OCI-LY7 (cell line): Measurements from ENCODE around the gene ANXA7. TPM values are rescaled to one million over a fixed set of nuclear protein-coding genes. Genes with fewer than 3 reads are reported as not detected.

Source experiments
- BruUV-seq: library from RNA; stranded (reverse); fragments of 400-500 nt; replicated peaks from 2 replicates; lab custom pipeline; 2021; lab: Mats Ljungman, UMichigan
- CTCF ChIA-PET: fragments of 300-600 bp; sonication (Branson Sonifier 250); formaldehyde crosslinking; loops from one replicate; lab custom pipeline; 2022; ENCODE audit warnings: antibody characterized with exemption; ENCODE audit not compliant: unreplicated experiment; lab: Charles Lee
- POLR2A ChIA-PET: fragments of 300-600 bp; sonication (Branson Sonifier 250); formaldehyde crosslinking; loops from one replicate; lab custom pipeline; 2022; ENCODE audit warnings: antibody characterized with exemption; lab: Charles Lee
- DNase-seq: peaks from one replicate; pipeline ENCODE4 v3.0.0-alpha.2; 2015; ENCODE audit warnings: low spot score
- H2AFZ ChIP-seq: fragments of 200-600 bp; sonication (generic), shearing (Covaris generic); 2 replicates; pipeline ENCODE4 v1.6.1; 2014; ENCODE audit warnings: mild to moderate bottlenecking, antibody characterized with exemption, low read length, moderate library complexity
- H3K27ac ChIP-seq: fragments of 200-600 bp; sonication (generic); 2 replicates; pipeline ENCODE4 v1.5.1; 2014; ENCODE audit warnings: mixed run types, low read depth, mild to moderate bottlenecking, moderate library complexity, low read length, inconsistent platforms; ENCODE audit not compliant: poor library complexity, severe bottlenecking
- H3K36me3 ChIP-seq: fragments of 200-600 bp; sonication (generic); 2 replicates; pipeline ENCODE4 v1.6.1; 2014; ENCODE audit warnings: mild to moderate bottlenecking, antibody characterized with exemption, low read length, moderate library complexity, mixed read lengths; ENCODE audit not compliant: insufficient read depth
- H3K4me1 ChIP-seq: fragments of 200-600 bp; sonication (generic); 2 replicates; pipeline ENCODE4 v1.5.1; 2014; ENCODE audit warnings: mild to moderate bottlenecking, low read length; ENCODE audit not compliant: insufficient read depth, poor library complexity, severe bottlenecking
- H3K4me2 ChIP-seq: fragments of 200-600 bp; sonication (generic); 2 replicates; pipeline ENCODE4 v1.6.1; 2014; ENCODE audit warnings: mild to moderate bottlenecking, low read length
- H3K4me3 ChIP-seq: fragments of 200-600 bp; sonication (generic); 2 replicates; pipeline ENCODE4 v1.5.1; 2014; ENCODE audit warnings: mild to moderate bottlenecking, low read depth, low read length; ENCODE audit not compliant: poor library complexity, severe bottlenecking
- H3K79me2 ChIP-seq: fragments of 200-600 bp; sonication (generic); 2 replicates; pipeline ENCODE4 v1.6.1; 2016; ENCODE audit warnings: low read depth, mild to moderate bottlenecking, low read length, moderate library complexity, mixed read lengths; ENCODE audit not compliant: insufficient read depth
- H3K9me2 ChIP-seq: fragments of 200-600 bp; sonication (generic); 2 replicates; pipeline ENCODE4 v1.6.1; 2016; ENCODE audit warnings: mild to moderate bottlenecking, low read length, mixed read lengths; ENCODE audit not compliant: insufficient read depth
- H3K9me3 ChIP-seq: fragments of 200-600 bp; sonication (generic); 2 replicates; pipeline ENCODE4 v1.6.1; 2014; ENCODE audit warnings: mild to moderate bottlenecking, mixed run types, low read length, mixed read lengths
- H4K20me1 ChIP-seq: fragments of 200-600 bp; sonication (generic); 2 replicates; pipeline ENCODE4 v1.6.1; 2014; ENCODE audit warnings: mild to moderate bottlenecking, antibody characterized with exemption, low read length, moderate library complexity, mixed read lengths; ENCODE audit not compliant: insufficient read depth
- CTCF ChIP-seq: fragments of 200-600 bp; sonication (generic); conservative IDR thresholded peaks from 2 replicates; pipeline ENCODE4 v1.5.1; 2014; ENCODE audit warnings: mild to moderate bottlenecking, antibody characterized with exemption, low read length, moderate library complexity, mixed read lengths
- EZH2phosphoT487 ChIP-seq: fragments of 200-600 bp; sonication (generic); IDR thresholded peaks from 2 replicates; pipeline ENCODE4 v1.6.1; 2018; ENCODE audit warnings: low read depth, borderline replicate concordance, mild to moderate bottlenecking, mixed run types, antibody characterized with exemption, low read length, moderate library complexity, mixed read lengths
- intact Hi-C: fragments of 100-400 bp; cut with micrococcal nuclease; formaldehyde crosslinking; loops from one replicate; pipeline ENCODE4 v1.10.0; 2022; ENCODE audit not compliant: unreplicated experiment
- total RNA-seq, 2 experiments: library from RNA; depleted of rRNA in 1 of 2; stranded (reverse); fragments of >200 nt in 1 of 2; shearing (Covaris generic) in 1 of 2; gene quantifications; 2 replicates each; pipeline ENCODE4 v1.2.3, GENCODE V29; 2014 to 2022

Gene ANXA7
- total RNA-seq, 2 experiments from 2014 or later = 52.0 to 86.6 TPM

GRCh38 chr10:73357821-73358220 lies 56.0 kb downstream of the ANXA7 start:
- Histone ChIP-seq H2AFZ (peak overlapping the region; percentile 85), H3K4me2 (peak overlapping the region; percentile 83), H4K20me1 (no peaks in the 10 kb centered on the region), H3K9me2 (no peaks in the 10 kb centered on the region), H3K4me1 (peaks cover 9% of the 10 kb centered on the region), H3K36me3 (no peaks in the 10 kb centered on the region), H3K4me3 (peak overlapping the region; percentile 71), H3K27ac (no peak overlapping the region), H3K79me2 (no peaks in the 10 kb centered on the region), H3K9me3 (no peaks in the 10 kb centered on the region)
- intact Hi-C loops = no loop called here
- ChIA-PET POLR2A (interaction anchor here (0.6 to 1.1 kb wide), 3 partner anchors 9 to 214 kb away, joined by 3 read pairs; no protein-coding TSS in a partner anchor), CTCF (no interaction called here)
- DNase-seq = no peak
- BruUV-seq = no TSS peak
- TF ChIP-seq EZH2phosphoT487 (no peak), CTCF (no peak)

GRCh38 chr10:73357166-73357565 lies 56.7 kb downstream of the ANXA7 start:
- H3K9me2 ChIP-seq = no peaks in the 10 kb centered on the region
- ChIA-PET CTCF (no interaction called here), POLR2A (interaction anchor here (0.6 to 0.8 kb wide), 4 partner anchors 16 to 754 kb away, joined by 3 read pairs; partner anchors contain the start of gene DNAJC9)
- H3K79me2 ChIP-seq = no peaks in the 10 kb centered on the region
- no TSS peak for BruUV-seq
- H3K9me3 ChIP-seq = no peaks in the 10 kb centered on the region
- no peak overlapping the region for H2AFZ ChIP-seq
- intact Hi-C loops = no loop called here
- TF ChIP-seq CTCF (no peak), EZH2phosphoT487 (no peak)
- H4K20me1 ChIP-seq = no peaks in the 10 kb centered on the region
- no peak overlapping the region for H3K4me3 ChIP-seq
- no peak overlapping the region for H3K27ac ChIP-seq
- DNase-seq = no peak
- no peak overlapping the region for H3K4me2 ChIP-seq
- peaks cover 9% of the 10 kb centered on the region for H3K4me1 ChIP-seq
- H3K36me3 ChIP-seq = no peaks in the 10 kb centered on the region

GRCh38 chr10:73344269-73344668 lies 69.6 kb downstream of the ANXA7 start:
- H3K27ac ChIP-seq = no peak overlapping the region
- no TSS peak for BruUV-seq
- H4K20me1 ChIP-seq = no peaks in the 10 kb centered on the region
- H3K9me3 ChIP-seq = no peaks in the 10 kb centered on the region
- H3K9me2 ChIP-seq = no peaks in the 10 kb centered on the region
- POLR2A ChIA-PET = no interaction called here
- no peaks in the 10 kb centered on the region for H3K4me1 ChIP-seq
- CTCF ChIA-PET = no interaction called here
- H3K79me2 ChIP-seq = no peaks in the 10 kb centered on the region
- no peak overlapping the region for H2AFZ ChIP-seq
- no peak overlapping the region for H3K4me3 ChIP-seq
- DNase-seq = no peak
- H3K4me2 ChIP-seq = no peak overlapping the region
- intact Hi-C loops = no loop called here
- no peaks in the 10 kb centered on the region for H3K36me3 ChIP-seq
- TF ChIP-seq CTCF (no peak), EZH2phosphoT487 (no peak)
